GM21717 (cell line): ENCODE measurements around the gene CERS6.

Experiments
- ATAC-seq: cut with Tn5 transposase; IDR thresholded peaks from one replicate; pipeline ENCODE4 v1.9.1; 2021; ENCODE audit warnings: mild to moderate bottlenecking, moderate library complexity; ENCODE audit not compliant: unreplicated experiment

Gene CERS6

DNA sequence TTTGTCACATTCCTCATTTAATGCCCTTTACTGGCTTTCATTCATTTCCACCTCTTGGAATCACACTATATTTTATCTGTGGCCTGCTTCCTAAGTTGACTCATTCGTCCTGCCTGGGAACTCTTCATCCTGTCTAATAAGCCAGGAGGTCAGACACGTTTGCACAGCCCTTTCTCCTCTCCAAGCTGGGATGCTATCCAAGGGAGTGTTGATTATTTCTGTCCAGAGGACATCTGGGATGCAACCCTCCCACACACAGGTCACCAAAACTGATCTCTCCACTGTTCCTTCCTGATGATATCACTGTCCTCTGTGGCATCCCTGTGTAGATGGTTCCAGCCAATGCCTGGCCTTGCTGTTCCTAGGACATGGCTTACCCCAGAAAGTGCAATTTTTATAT is 266.5 kb downstream of the CERS6 start:
- ATAC-seq = no peak

GRCh38 chr2:168723275-168723899 is 267.3 kb downstream of the CERS6 start:
- ATAC-seq = no peak

GRCh38 chr2:168726375-168726774 is 270.3 kb downstream of the CERS6 start:
- ATAC-seq = no peak

DNA sequence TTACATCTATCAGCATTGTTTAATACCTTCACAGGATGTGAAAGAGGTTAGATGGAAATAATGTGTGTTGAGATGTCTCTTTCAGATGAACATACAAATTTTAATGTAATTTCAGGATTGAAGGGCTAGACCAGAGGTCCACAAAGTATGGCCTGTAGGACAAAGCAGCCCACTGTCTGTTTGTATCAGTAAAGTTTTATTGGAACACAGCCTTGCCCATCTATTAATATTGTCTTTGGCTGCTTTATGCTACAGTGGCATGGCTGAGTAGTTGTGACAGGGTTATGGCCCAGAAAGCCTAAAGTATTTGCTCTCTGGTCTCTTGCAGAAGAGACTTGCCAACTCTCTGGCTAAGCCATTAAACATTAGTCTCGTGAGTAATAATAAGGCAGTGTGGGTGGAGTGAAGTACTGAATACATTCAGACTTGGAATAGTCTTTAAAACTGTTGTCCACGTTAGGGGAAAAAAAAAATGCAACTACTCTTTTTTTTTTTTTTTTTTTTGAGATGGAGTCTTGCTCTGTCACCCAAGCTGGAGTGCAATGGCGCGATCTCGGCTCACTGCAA is 271.9 kb downstream of the CERS6 start:
- no peak for ATAC-seq

DNA sequence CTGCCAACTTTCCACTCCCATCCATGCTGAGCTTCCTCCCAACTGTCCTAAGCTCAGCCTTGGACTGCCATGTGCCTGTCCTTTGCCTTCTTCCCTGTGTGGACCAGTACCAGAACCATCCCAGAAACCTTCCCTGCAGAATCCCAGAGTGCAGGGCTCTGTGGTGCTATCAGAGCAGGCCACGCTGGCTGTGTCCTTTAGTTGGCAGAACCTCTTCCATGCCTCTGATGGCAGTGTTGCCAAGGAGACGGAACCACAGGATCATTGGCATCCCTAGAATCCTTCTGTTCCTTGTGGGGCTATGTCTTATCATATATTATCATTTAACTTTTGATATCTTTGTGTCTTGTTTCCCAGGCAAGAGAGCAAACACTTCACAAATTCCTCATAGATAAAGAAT is 273.4 kb downstream of the CERS6 start:
- no peak for ATAC-seq

DNA sequence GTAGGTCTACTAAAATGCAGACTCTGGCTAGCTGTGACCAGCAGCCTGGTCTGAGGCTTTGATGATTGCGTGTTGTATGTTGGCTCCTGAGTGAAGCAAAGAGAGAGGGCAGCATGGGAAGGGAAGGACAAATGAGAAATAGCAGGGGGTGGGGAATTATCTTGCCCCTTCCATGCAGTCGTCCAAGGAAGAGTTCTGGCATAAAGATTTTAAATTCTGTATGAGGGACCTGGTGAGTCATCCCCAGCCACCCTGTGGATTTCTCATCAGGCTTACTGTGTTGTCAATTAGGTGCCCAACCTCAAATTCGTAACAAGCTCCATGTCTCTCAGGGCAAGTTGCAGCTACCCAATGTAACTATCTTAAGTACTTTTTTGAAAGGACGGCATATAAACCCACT is 274.3 kb downstream of the CERS6 start:
- ATAC-seq = no peak

DNA sequence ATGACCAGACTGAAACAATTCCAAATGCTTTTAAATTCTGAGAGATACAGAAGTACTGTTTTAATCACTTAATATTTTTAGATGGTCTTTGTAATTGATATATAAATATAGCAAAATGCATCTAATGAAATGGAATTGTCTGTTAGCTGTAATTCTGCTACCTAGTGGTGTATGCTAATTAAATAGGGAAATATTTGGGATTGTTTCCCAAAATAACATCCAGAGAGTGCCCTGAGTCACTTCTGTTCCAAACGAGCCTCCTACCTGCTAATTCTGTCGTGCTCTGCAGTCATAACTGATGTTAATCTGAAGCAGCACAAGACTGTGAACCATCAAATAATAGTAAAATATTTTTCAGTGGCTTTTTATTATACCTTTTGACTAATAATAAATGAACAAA is 274.9 kb downstream of the CERS6 start:
- no peak for ATAC-seq

- no peak for ATAC-seq
Observed at GRCh38 chr2:168731616-168732015, 275.5 kb downstream of the CERS6 start.

DNA sequence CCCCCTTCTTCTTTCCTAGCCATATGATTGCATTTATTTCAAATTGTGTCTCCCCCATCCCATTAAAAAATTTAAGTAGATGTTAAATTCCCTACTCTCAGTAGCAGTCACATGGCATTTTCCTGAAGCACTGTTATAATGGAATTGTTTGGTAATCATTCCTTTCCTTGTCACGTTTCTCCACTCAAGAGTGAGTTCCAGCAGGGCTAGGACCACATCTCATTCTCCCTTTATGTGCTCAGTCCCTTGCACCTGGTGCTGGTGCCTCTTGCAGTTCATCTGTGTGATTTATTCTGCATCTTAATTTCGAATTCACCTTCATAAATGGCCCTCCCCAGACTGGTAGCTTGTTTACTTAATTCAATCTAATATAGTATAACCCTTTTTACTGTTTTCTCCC is 276.0 kb downstream of the CERS6 start:
- ATAC-seq = no peak

DNA sequence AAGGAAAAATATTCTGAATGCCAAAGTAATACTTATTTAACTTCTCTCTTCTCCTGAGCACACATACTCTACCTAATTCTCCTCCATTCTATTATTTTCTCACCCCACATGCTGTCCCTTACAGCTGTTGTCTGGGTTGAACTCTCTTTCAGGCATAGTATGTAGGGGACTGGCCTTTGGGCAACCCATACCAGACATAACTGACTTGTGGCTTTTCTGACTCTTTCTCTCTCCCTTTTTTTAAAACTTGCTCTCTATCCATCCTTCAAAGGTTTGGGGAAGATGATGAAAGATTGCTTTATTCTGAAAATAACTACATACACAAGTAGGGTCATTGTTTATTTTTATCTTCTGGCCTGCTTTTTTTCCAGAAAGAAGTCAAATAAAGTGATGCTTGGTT is 276.4 kb downstream of the CERS6 start:
- no peak for ATAC-seq

DNA sequence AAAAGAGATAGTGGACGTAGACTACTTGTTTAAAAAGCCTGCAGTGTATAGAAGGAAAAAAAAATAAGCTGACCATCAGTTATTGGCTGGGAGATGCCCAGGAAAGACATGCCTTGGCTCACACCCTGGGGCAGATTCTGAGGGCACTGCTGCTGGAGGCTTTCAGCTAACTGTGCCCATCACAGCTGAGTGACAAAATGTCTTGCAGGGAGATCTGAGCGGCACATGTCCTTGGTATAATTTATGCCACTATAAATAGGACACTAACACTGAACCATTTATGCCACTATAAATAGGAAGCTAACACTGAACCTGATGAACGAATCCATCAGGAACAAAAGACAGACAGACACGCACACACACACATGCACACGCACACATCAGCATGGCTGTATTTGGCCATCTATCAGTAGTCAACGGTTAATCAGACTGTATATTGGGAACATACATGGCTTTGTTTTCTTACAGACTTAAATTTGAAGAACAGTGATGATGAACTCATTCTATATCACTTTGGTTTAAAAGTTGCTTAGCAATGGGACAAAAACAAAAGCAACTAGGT is 278.2 kb downstream of the CERS6 start:
- no peak for ATAC-seq

GRCh38 chr2:168736649-168737445 is 280.8 kb downstream of the CERS6 start:
- ATAC-seq = no peak

DNA sequence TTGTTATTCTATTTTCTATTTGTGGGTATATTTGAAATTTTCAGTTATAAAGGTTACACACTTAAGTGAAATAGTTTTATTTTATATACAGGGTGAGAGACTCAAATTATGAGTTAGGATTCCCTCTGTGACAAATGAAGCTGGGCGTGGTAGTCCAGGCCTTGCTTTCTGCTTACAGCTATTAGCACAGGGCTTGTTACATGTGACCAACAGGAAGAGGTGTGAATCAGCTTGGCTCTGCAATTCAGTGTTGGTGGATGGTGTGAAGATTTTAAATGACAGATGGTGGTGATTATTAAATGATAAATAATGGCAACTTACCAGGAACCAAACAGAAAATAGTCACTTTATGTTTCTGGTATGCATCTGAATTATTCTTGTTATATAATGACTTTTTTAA is 282.0 kb downstream of the CERS6 start:
- ATAC-seq = no peak

DNA sequence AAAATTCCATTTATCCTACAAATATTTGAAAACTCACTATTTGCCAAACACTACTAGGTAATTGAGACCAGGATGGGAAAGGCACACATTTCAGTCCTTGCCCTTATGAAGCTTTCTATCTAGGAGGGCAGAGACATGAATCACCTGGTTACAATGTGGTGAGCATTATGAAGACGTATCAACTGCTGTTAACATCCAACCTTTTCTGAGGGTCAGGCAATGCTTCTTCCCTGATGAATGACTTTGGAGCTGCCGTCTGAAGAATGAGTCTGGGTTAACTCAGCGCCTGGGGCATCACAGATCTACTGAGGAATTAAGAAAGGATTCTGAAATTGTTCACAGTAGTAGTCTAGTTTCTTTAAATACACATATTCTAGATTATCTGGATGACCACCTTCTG is 284.3 kb downstream of the CERS6 start:
- ATAC-seq = no peak

- no peak for ATAC-seq
Observed at GRCh38 chr2:168740788-168741187, 284.7 kb downstream of the CERS6 start.

DNA sequence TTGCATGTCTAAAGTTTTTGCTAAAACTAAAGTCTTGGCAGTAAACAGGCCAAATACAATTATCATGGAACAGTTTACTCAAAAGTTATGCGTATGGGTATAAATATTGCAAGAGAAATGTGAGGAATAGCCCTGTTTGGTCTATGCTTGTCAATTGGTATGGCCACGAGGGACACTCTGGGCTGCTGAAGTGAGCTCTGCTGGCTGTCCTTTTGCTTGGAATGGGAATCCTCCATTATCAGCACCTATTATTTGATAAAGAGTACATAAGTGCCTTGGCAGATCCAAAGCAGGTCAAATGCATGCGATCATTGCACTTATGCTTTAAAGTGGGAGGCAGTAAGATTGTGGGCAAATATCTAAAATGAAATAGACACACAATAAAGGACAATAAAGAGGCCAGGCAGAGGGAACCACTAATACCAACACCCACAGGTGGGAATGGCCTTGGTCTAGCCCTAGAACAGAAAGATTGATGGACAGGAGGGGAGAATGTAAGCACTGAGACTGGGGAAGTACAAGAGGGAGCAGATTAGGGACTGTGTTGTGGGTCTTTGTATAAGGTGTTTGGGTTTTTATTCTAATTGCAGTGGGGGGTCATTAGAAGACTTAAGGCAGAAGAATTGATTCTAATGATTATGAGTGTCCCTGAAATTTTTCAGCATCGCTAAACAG is 286.3 kb downstream of the CERS6 start:
- no peak for ATAC-seq

GRCh38 chr2:168744844-168745243 is 288.8 kb downstream of the CERS6 start:
- ATAC-seq = no peak

- no peak for ATAC-seq
Observed at GRCh38 chr2:168748461-168748860, 292.4 kb downstream of the CERS6 start.

DNA sequence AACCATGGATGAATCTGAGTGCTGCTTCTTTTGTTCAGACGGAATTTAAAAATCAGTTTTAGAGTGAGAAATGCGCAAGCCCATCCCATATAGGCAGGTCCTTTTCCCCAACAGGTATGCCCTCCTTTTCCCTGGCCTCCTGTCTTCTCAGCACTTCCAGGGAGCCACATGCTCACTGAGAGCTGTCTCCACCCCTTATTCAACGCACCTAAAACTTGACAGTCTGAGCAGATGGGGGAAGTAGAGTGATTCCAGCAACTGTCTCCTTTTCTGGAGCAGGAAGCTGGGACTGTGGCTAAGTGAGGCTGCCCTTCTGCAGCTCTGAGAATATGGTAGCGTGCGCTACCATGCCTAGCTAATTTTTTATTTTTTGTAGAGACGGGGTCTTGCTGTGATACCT is 293.2 kb downstream of the CERS6 start:
- ATAC-seq = no peak

DNA sequence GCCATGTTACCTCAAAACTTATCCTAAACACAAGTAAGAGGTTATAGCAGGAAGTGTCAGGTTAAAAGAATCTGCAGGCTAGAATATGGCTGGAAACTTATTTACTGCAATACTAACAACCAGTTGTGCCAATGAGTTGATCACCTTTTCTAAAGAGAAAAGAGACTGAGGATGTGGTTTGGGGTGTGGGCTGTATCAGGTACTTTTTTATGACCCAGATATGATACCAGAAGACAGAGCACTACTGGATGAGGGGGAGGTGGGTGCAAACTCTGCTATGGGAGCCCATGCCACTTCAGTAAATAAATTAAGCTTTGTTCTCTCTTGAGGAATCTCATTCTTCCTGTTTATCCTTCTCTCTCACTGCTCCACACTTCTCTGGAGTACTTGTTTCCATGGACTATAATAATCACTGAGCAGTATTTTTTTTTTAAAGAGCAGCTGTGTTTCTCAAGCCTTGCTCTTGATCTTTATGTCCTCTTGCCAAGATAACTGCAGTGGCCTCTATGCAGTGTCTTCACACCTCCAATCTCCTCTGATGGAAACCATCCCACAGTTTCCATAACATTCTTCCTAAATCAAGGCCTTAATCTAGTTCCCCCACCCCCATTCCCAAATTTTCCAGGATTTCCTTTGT is 295.1 kb downstream of the CERS6 start:
- ATAC-seq = peak; percentile 83

DNA sequence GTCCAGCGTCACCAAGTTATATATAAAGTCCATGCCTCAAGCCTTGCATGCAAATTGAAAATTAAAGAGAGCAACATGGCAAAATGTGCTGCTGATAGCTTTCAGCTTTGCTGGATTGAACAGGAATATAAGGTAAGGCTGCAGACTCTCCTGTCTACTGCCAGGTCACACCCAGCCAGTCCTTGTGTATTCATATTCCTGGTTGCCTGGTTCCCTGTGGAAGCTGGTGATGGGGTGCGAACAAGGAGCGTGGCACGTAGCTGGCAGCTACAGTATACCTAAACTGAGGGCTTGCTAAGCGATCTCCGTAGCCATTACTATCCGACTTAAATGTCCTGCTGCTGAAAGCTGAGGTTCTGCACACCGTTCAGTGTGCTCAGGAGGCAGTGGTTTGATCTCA is 296.3 kb downstream of the CERS6 start:
- ATAC-seq = no peak
